Mucosa of rectum (tissue), 2 donors: ENCODE measurements around the gene DOCK8.

Experiments used
- H3K27ac ChIP-seq, 2 donors: one replicate each; pipeline ENCODE4 v1.7.0; 2013; ENCODE audit warnings: inconsistent platforms in 2 of 2, low read depth in 2 of 2, low read length in 2 of 2
- H3K27me3 ChIP-seq, 2 donors: one replicate each; pipeline ENCODE4 v1.7.0; 2013; ENCODE audit warnings: low read length in 2 of 2; ENCODE audit not compliant: control insufficient read depth in 2 of 2, insufficient read depth in 2 of 2
- H3K36me3 ChIP-seq, 2 donors: one replicate each; pipeline ENCODE4 v1.7.0; 2013; ENCODE audit warnings: low read length in 2 of 2; ENCODE audit not compliant: control insufficient read depth in 2 of 2, insufficient read depth in 2 of 2
- H3K4me1 ChIP-seq, 2 donors: one replicate each; pipeline ENCODE4 v1.7.0; 2013; ENCODE audit warnings: low read length in 2 of 2, mild to moderate bottlenecking in 1 of 2; ENCODE audit not compliant: control insufficient read depth in 2 of 2, insufficient read depth in 2 of 2
- H3K4me3 ChIP-seq, 2 donors: one replicate each; pipeline ENCODE4 v1.7.0; 2013; ENCODE audit warnings: low read length in 2 of 2
- H3K9ac ChIP-seq, 2 donors: one replicate each; pipeline ENCODE4 v1.7.0; 2013; ENCODE audit warnings: low read length in 2 of 2, low read depth in 1 of 2, mild to moderate bottlenecking in 1 of 2
- H3K9me3 ChIP-seq, 2 donors: one replicate each; pipeline ENCODE4 v1.7.0; 2013; ENCODE audit warnings: low read length in 2 of 2; ENCODE audit not compliant: control insufficient read depth in 2 of 2
- donor health status: healthy.
- donor health status: Normal muscosa, but diverticular disease.

The DOCK8 gene

GRCh38 chr9:281741-282645, 67.3 kb downstream of the DOCK8 start:
- Histone ChIP-seq H3K36me3 (peaks cover 0 to 2% of the 10 kb centered on the region in 2 donors), H3K4me3 (peak overlapping the region in 1 of 2 donors; percentile 32), H3K9me3 (no peaks in the 10 kb centered on the region), H3K27ac (peak overlapping the region in 1 of 2 donors; percentile 25), H3K4me1 (peaks cover 7 to 17% of the 10 kb centered on the region in 2 donors), H3K9ac (no peak overlapping the region), H3K27me3 (no peaks in the 10 kb centered on the region)

- Histone ChIP-seq H3K9me3 (no peaks in the 10 kb centered on the region), H3K36me3 (peaks cover 2% of the 10 kb centered on the region in 2 donors), H3K4me3 (no peak overlapping the region), H3K4me1 (peaks cover 7% of the 10 kb centered on the region in 2 donors), H3K9ac (no peak overlapping the region), H3K27me3 (no peaks in the 10 kb centered on the region), H3K27ac (no peak overlapping the region)
Observed at GRCh38 chr9:286071-286740, 71.5 kb downstream of the DOCK8 start.

- no peak overlapping the region for H3K27ac ChIP-seq
- H3K9ac ChIP-seq: no peak overlapping the region
- H3K9me3 ChIP-seq: no peaks in the 10 kb centered on the region
- H3K36me3 ChIP-seq: peaks cover 2% of the 10 kb centered on the region in 2 donors
- H3K4me1 ChIP-seq: no peaks in the 10 kb centered on the region
- no peaks in the 10 kb centered on the region for H3K27me3 ChIP-seq
- no peak overlapping the region for H3K4me3 ChIP-seq
Observed at GRCh38 chr9:289121-289520, 74.5 kb downstream of the DOCK8 start.

- no peak overlapping the region for H3K9ac ChIP-seq
- H3K9me3 ChIP-seq: no peaks in the 10 kb centered on the region
- H3K36me3 ChIP-seq: peaks cover 0 to 2% of the 10 kb centered on the region in 2 donors
- H3K4me1 ChIP-seq: no peaks in the 10 kb centered on the region
- no peak overlapping the region for H3K27ac ChIP-seq
- no peak overlapping the region for H3K4me3 ChIP-seq
- H3K27me3 ChIP-seq: no peaks in the 10 kb centered on the region
Observed at GRCh38 chr9:292915-293314, 78.2 kb downstream of the DOCK8 start.

GRCh38 chr9:295576-295975, 80.9 kb downstream of the DOCK8 start:
- H3K27ac ChIP-seq: no peak overlapping the region
- H3K9ac ChIP-seq: no peak overlapping the region
- no peak overlapping the region for H3K4me3 ChIP-seq
- H3K27me3 ChIP-seq: no peaks in the 10 kb centered on the region
- H3K36me3 ChIP-seq: no peaks in the 10 kb centered on the region
- H3K9me3 ChIP-seq: no peaks in the 10 kb centered on the region
- no peaks in the 10 kb centered on the region for H3K4me1 ChIP-seq

GRCh38 chr9:296411-296810, 81.7 kb downstream of the DOCK8 start:
- Histone ChIP-seq H3K9me3 (no peaks in the 10 kb centered on the region), H3K4me1 (no peaks in the 10 kb centered on the region), H3K9ac (peak overlapping the region in 1 of 2 donors; percentile 1), H3K4me3 (no peak overlapping the region), H3K27ac (no peak overlapping the region), H3K36me3 (no peaks in the 10 kb centered on the region), H3K27me3 (no peaks in the 10 kb centered on the region)

GRCh38 chr9:297104-297972, 82.7 kb downstream of the DOCK8 start:
- Histone ChIP-seq H3K9me3 (no peaks in the 10 kb centered on the region), H3K27me3 (no peaks in the 10 kb centered on the region), H3K9ac (no peak overlapping the region), H3K36me3 (no peaks in the 10 kb centered on the region), H3K27ac (peak overlapping the region in 1 of 2 donors; percentile 28), H3K4me3 (no peak overlapping the region), H3K4me1 (no peaks in the 10 kb centered on the region)

GRCh38 chr9:303502-303901, 88.8 kb downstream of the DOCK8 start:
- H3K36me3 ChIP-seq: peaks cover 0 to 4% of the 10 kb centered on the region in 2 donors
- H3K27ac ChIP-seq: no peak overlapping the region

GRCh38 chr9:304106-304505, 89.4 kb downstream of the DOCK8 start:
- peaks cover 0 to 4% of the 10 kb centered on the region in 2 donors for H3K36me3 ChIP-seq
- no peak overlapping the region for H3K27ac ChIP-seq
- no peak overlapping the region for H3K4me3 ChIP-seq
- no peak overlapping the region for H3K9ac ChIP-seq
- no peaks in the 10 kb centered on the region for H3K9me3 ChIP-seq
- H3K4me1 ChIP-seq: no peaks in the 10 kb centered on the region
- no peaks in the 10 kb centered on the region for H3K27me3 ChIP-seq

More at GRCh38 chr9:303502-303901, 88.8 kb downstream of the DOCK8 start:
- no peaks in the 10 kb centered on the region for H3K9me3 ChIP-seq
- H3K9ac ChIP-seq: no peak overlapping the region
- no peak overlapping the region for H3K4me3 ChIP-seq
- H3K27me3 ChIP-seq: no peaks in the 10 kb centered on the region
- no peaks in the 10 kb centered on the region for H3K4me1 ChIP-seq
